K562 (cell line): ENCODE measurements around the gene FXN. TPM values are rescaled to one million over a fixed set of nuclear protein-coding genes. Genes with fewer than 3 reads are reported as not detected.

Experiments used
- ATAC-seq: fragments of 200-7000 bp; cut with Tn5 transposase; 3 replicates; pipeline ENCODE4 v1.9.1; 2020; ENCODE audit warnings: moderate library complexity
- BruUV-seq: library from RNA; stranded (reverse); fragments of 400-500 nt; replicated peaks from 2 replicates; lab custom pipeline; 2021; lab: Mats Ljungman, UMichigan
- CTCF ChIA-PET: fragments of 300-600 bp; formaldehyde crosslinking; extraction: SDS; loops from one replicate; lab custom pipeline; 2021; ENCODE audit warnings: low intra/inter-chr PET ratio; lab: Yijun Ruan, JAX
- POLR2A ChIA-PET: fragments of 300-600, 350-650 bp; sonication (Branson Sonifier 250); formaldehyde crosslinking; extraction: SDS; loops from one replicate; lab custom pipeline; 2021; ENCODE audit warnings: antibody characterized with exemption, inconsistent platforms; lab: Yijun Ruan, JAX
- DNase-seq, 4 experiments: peaks; one replicate each; pipeline versions ENCODE4 v3.0.0 to v3.0.0-alpha.2; 2011 to 2018; ENCODE audit warnings: low spot score in 3 of 4, mixed read lengths in 3 of 4; ENCODE audit errors: extremely low read depth in 1 of 4
- FAIRE-seq: peaks from 2 replicates; lab custom pipeline; 2011; peaks lifted over from hg19 to GRCh38; lab: Jason Lieb, UNC
- H2AFZ ChIP-seq: 2 replicates; pipeline ENCODE4 v1.6.0; 2011; ENCODE audit warnings: low read depth, low read length, control low read depth, inconsistent platforms
- H3K27ac ChIP-seq: fragments of 200-600 bp; 3 replicates; pipeline ENCODE4 v1.8.0; 2011; ENCODE audit warnings: low read depth, mild to moderate bottlenecking, control low read depth, inconsistent platforms, low read length, moderate library complexity, mixed read lengths; ENCODE audit errors: extremely low read depth
- H3K27me3 ChIP-seq, 2 experiments: fragments of 300-600 bp in 1 of 2; 2 replicates in 1 of 2; 3 replicates in 1 of 2; pipeline versions ENCODE4 v1.6.0 to v1.8.0; 2011; ENCODE audit warnings: inconsistent platforms in 2 of 2, low read length in 2 of 2, mild to moderate bottlenecking in 1 of 2, mixed read lengths in 1 of 2, moderate library complexity in 1 of 2; ENCODE audit not compliant: control insufficient read depth in 2 of 2, insufficient read depth in 2 of 2
- H3K36me3 ChIP-seq: fragments of 300-600 bp; 3 replicates; pipeline ENCODE4 v1.8.0; 2011; ENCODE audit warnings: mild to moderate bottlenecking, low read length, inconsistent platforms; ENCODE audit not compliant: control insufficient read depth, insufficient read depth
- H3K4me1 ChIP-seq, 2 experiments: fragments of 200-600 bp in 1 of 2; replicated peaks in 1 of 2; 2 replicates in 1 of 2; 3 replicates in 1 of 2; pipeline versions ENCODE4 v1.5.1 to v1.8.0; 2011; ENCODE audit warnings: inconsistent platforms in 2 of 2, low read length in 2 of 2, mild to moderate bottlenecking in 1 of 2, mixed read lengths in 1 of 2, moderate library complexity in 1 of 2; ENCODE audit not compliant: control insufficient read depth in 2 of 2, insufficient read depth in 2 of 2
- H3K4me2 ChIP-seq: 2 replicates; pipeline ENCODE4 v1.6.1; 2011; ENCODE audit warnings: low read length, control low read depth, inconsistent platforms, mixed read lengths; ENCODE audit not compliant: insufficient read depth
- H3K4me3 ChIP-seq: fragments of 200-600 bp; sonication (generic), shearing (Covaris generic); 2 replicates; pipeline ENCODE4 v1.5.1; 2016; ENCODE audit warnings: control low read depth, inconsistent platforms
- H3K79me2 ChIP-seq: fragments of 200-600 bp; 3 replicates; pipeline ENCODE4 v1.8.0; 2011; ENCODE audit warnings: low read length, inconsistent platforms; ENCODE audit not compliant: control insufficient read depth, insufficient read depth
- H3K9ac ChIP-seq, 2 experiments: 2 replicates each; pipeline versions ENCODE4 v1.6.0 to v1.6.1; 2011; ENCODE audit warnings: low read depth in 2 of 2, low read length in 2 of 2, control low read depth in 1 of 2, inconsistent platforms in 1 of 2, mild to moderate bottlenecking in 1 of 2, mixed read lengths in 1 of 2; ENCODE audit not compliant: insufficient read depth in 1 of 2
- H3K9me1 ChIP-seq: one replicate; pipeline ENCODE4 v1.6.0; 2011; ENCODE audit warnings: inconsistent platforms, mild to moderate bottlenecking, low read length, moderate library complexity; ENCODE audit not compliant: control insufficient read depth, insufficient read depth
- H3K9me3 ChIP-seq: replicated peaks from 2 replicates; pipeline ENCODE4 v1.5.1; 2011; ENCODE audit warnings: low read depth, low read length, inconsistent platforms; ENCODE audit not compliant: control insufficient read depth, insufficient read depth
- H4K20me1 ChIP-seq: replicated peaks from 2 replicates; pipeline ENCODE4 v1.6.1; 2011; ENCODE audit warnings: low read length, inconsistent platforms, mixed read lengths; ENCODE audit not compliant: control insufficient read depth, insufficient read depth
- FOXJ2 ChIP-seq: fragments of 200-800 bp; sonication (Bioruptor generic); IDR thresholded peaks from 2 replicates; pipeline ENCODE4 v1.6.1; 2016; ENCODE audit warnings: missing genetic modification characterization, missing compliant biosample characterization
- HDAC1 ChIP-seq, 2 experiments: fragments of 450-650 bp; IDR thresholded peaks; 2 replicates each; pipeline ENCODE4 v1.6.1; 2016 to 2017; ENCODE audit warnings: inconsistent platforms in 1 of 2, mild to moderate bottlenecking in 1 of 2, moderate library complexity in 1 of 2
- MCM5 ChIP-seq: fragments of 450-650 bp; IDR thresholded peaks from 2 replicates; pipeline ENCODE4 v1.6.1; 2016; ENCODE audit warnings: low read depth
- REST ChIP-seq, 2 experiments: fragments of 450-650 bp; formaldehyde crosslinking in 1 of 2; IDR thresholded peaks; 2 replicates each; pipeline versions ENCODE4 v1.4.0 to v1.6.1; 2014 to 2020; ENCODE audit warnings: mild to moderate bottlenecking in 2 of 2, borderline replicate concordance in 1 of 2, low read depth in 1 of 2
- THRAP3 ChIP-seq: fragments of 450-650 bp; IDR thresholded peaks from 2 replicates; pipeline ENCODE4 v1.6.1; 2016; ENCODE audit warnings: mild to moderate bottlenecking, inconsistent platforms, borderline replicate concordance
- WGBS: fragments of 100-300 bp; shearing (Covaris generic); methylation state at CpG from one replicate; pipeline ENCODE4 v1.1.6; 2016; ENCODE audit warnings: low coverage, mixed read lengths; ENCODE audit not compliant: insufficient coverage; ENCODE audit errors: missing lambda C conversion rate; 5-methylcytosine and 5-hydroxymethylcytosine counted together
- in situ Hi-C: fragments of 300-500 bp; cut with MboI; formaldehyde crosslinking; loops from 4 replicates; pipeline ENCODE4 v1.15.0; 2018; ENCODE audit warnings: inconsistent platforms, mixed read lengths
- intact Hi-C: fragments of 100-400 bp; cut with micrococcal nuclease; formaldehyde crosslinking; loops from 2 replicates; pipeline ENCODE4 v1.14.2; 2022
- polyA plus RNA-seq, 8 experiments: library from polyadenylated mRNA; depleted of rRNA in 4 of 8; stranded (reverse) in 5 of 8; unstranded in 3 of 8; fragments of >200 nt; fragmentation: Nextera tagmentation in 2 of 8; fragmentation: Illumina TruSeq in 1 of 8; extraction: Ambion mirVana in 2 of 8; extraction: Trizol in 1 of 8; gene quantifications; 2 replicates each; pipeline versions ENCODE4 v1.2.1 to v1.2.3, GENCODE V29; 2011 to 2014; ENCODE audit warnings: inconsistent platforms in 1 of 8, missing spikeins in 1 of 8
- total RNA-seq, 7 experiments: library from RNA; depleted of rRNA in 6 of 7; stranded (reverse); fragments of >200 nt in 6 of 7; fragmentation: Illumina TruSeq in 2 of 7; extraction: Trizol in 2 of 7; gene quantifications; 2 replicates each; pipeline versions ENCODE4 v1.2.1 to v1.2.3, GENCODE V29; 2011 to 2021; ENCODE audit warnings: low replicate concordance in 1 of 7
- TF ChIP-seq, protein P1 (sequence below): fragments of 450-650 bp; IDR thresholded peaks from 2 replicates; pipeline ENCODE4 v1.7.0; 2016; ENCODE audit warnings: borderline replicate concordance
- TF ChIP-seq, protein P2 (sequence below): fragments of 250-450 bp; sonication (Bioruptor Pico); IDR thresholded peaks from 2 replicates; pipeline ENCODE4 v1.4.0; 2020; ENCODE audit warnings: mild to moderate bottlenecking, moderate library complexity, borderline replicate concordance

FXN gene
- total and polyA plus RNA-seq, 9 of the 15 experiments (the other 6 are each of a cell fraction or from before 2014, with no cell fraction given) = 7.6 to 51.5 (median 30.3) TPM

- POLR2A ChIA-PET = no interaction called here
- H4K20me1 ChIP-seq = no peaks in the 10 kb centered on the region
- no peaks in the 10 kb centered on the region for H3K27me3 ChIP-seq
- no peak overlapping the region for H3K4me2 ChIP-seq
- H3K9me3 ChIP-seq = no peaks in the 10 kb centered on the region
- peaks cover 3% of the 10 kb centered on the region for H3K9me1 ChIP-seq
- no peak overlapping the region for H3K4me3 ChIP-seq
- H3K36me3 ChIP-seq = no peaks in the 10 kb centered on the region
- ATAC-seq (no peak), FAIRE-seq (no peak), DNase-seq (no peak)
- no TSS peak for BruUV-seq
- CTCF ChIA-PET = no interaction called here
- 37% methylated on average over 4 of the region's 5 CpGs for WGBS
- H3K9ac ChIP-seq = no peak overlapping the region
- H2AFZ ChIP-seq = no peak overlapping the region
- no peaks in the 10 kb centered on the region; a peak in 1 of 5 replicates for H3K4me1 ChIP-seq
- in situ Hi-C loops (no loop called here), intact Hi-C loops (loop anchor here (10.0 kb wide), 1 partner anchor 67 kb away; no protein-coding TSS in a partner anchor)
- no peaks in the 10 kb centered on the region for H3K79me2 ChIP-seq
- H3K27ac ChIP-seq = no peak overlapping the region
- TF ChIP-seq, protein P1, sequence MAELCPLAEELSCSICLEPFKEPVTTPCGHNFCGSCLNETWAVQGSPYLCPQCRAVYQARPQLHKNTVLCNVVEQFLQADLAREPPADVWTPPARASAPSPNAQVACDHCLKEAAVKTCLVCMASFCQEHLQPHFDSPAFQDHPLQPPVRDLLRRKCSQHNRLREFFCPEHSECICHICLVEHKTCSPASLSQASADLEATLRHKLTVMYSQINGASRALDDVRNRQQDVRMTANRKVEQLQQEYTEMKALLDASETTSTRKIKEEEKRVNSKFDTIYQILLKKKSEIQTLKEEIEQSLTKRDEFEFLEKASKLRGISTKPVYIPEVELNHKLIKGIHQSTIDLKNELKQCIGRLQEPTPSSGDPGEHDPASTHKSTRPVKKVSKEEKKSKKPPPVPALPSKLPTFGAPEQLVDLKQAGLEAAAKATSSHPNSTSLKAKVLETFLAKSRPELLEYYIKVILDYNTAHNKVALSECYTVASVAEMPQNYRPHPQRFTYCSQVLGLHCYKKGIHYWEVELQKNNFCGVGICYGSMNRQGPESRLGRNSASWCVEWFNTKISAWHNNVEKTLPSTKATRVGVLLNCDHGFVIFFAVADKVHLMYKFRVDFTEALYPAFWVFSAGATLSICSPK = no peak
- no peak for TF ChIP-seq FOXJ2
- no peak for TF ChIP-seq REST (IDR thresholded peaks at IDR 0.05; ENCODE audit: borderline replicate concordance)
- TF ChIP-seq REST (CRISPR knock-in tag; IDR thresholded peaks at IDR 0.05; ENCODE audit: low read depth) = no peak
- no peak for TF ChIP-seq MCM5
- TF ChIP-seq HDAC1 (IDR thresholded peaks at IDR 0.05) = no peak
- no peak for TF ChIP-seq THRAP3
- TF ChIP-seq, protein P2, sequence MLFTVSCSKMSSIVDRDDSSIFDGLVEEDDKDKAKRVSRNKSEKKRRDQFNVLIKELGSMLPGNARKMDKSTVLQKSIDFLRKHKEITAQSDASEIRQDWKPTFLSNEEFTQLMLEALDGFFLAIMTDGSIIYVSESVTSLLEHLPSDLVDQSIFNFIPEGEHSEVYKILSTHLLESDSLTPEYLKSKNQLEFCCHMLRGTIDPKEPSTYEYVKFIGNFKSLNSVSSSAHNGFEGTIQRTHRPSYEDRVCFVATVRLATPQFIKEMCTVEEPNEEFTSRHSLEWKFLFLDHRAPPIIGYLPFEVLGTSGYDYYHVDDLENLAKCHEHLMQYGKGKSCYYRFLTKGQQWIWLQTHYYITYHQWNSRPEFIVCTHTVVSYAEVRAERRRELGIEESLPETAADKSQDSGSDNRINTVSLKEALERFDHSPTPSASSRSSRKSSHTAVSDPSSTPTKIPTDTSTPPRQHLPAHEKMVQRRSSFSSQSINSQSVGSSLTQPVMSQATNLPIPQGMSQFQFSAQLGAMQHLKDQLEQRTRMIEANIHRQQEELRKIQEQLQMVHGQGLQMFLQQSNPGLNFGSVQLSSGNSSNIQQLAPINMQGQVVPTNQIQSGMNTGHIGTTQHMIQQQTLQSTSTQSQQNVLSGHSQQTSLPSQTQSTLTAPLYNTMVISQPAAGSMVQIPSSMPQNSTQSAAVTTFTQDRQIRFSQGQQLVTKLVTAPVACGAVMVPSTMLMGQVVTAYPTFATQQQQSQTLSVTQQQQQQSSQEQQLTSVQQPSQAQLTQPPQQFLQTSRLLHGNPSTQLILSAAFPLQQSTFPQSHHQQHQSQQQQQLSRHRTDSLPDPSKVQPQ = no peak
Observed at GRCh38 chr9:69141851-69142250, 106.3 kb downstream of the FXN start.
